PC-3 (cell line): Measurements from ENCODE around the gene CCDC89.

Experiments used
- CTCF ChIP-seq: fragments of 300-600 bp; sonication (generic); conservative IDR thresholded peaks from 2 replicates; pipeline ENCODE4 v1.5.1; 2017; ENCODE audit warnings: antibody characterized with exemption, low read depth, mild to moderate bottlenecking, low read length
- EZH2 ChIP-seq: fragments of 300-600 bp; sonication (generic); IDR thresholded peaks from one replicate; pipeline ENCODE4 v1.6.1; 2017; ENCODE audit warnings: antibody characterized with exemption, mild to moderate bottlenecking, low read length; ENCODE audit not compliant: unreplicated experiment
- EZH2phosphoT487 ChIP-seq: fragments of 300-600 bp; sonication (generic); IDR thresholded peaks from 2 replicates; pipeline ENCODE4 v1.6.1; 2018; ENCODE audit warnings: mild to moderate bottlenecking, antibody characterized with exemption, low read length, borderline replicate concordance

DNA sequence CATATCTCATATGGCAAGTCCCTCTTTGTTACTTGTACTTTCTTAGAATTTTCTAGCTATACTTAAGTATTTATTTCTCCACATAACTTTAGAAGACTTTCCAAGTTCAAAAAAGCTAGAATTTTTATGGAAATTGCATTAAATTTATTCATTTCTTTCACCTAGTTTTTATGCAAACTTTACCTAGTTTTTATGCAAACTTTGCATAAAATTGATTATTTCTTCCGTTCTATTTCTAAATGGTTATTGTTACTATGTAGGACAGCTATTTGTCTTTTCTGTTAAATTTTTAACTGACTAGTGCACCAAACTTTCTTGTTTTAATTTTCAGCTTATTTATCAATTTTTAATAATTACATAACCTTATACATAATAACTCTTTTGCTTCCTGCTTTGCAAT, 17.8 kb downstream of the CCDC89 start:
- no peak for TF ChIP-seq CTCF
- TF ChIP-seq EZH2phosphoT487: no peak
- no peak for TF ChIP-seq EZH2
